ENCODE measurements around the gene RFTN1.

RFTN1 gene

GRCh38 chr3:16373341-16373946, 140.1 kb downstream of the RFTN1 start:
- DNase-seq: no peak

DNA sequence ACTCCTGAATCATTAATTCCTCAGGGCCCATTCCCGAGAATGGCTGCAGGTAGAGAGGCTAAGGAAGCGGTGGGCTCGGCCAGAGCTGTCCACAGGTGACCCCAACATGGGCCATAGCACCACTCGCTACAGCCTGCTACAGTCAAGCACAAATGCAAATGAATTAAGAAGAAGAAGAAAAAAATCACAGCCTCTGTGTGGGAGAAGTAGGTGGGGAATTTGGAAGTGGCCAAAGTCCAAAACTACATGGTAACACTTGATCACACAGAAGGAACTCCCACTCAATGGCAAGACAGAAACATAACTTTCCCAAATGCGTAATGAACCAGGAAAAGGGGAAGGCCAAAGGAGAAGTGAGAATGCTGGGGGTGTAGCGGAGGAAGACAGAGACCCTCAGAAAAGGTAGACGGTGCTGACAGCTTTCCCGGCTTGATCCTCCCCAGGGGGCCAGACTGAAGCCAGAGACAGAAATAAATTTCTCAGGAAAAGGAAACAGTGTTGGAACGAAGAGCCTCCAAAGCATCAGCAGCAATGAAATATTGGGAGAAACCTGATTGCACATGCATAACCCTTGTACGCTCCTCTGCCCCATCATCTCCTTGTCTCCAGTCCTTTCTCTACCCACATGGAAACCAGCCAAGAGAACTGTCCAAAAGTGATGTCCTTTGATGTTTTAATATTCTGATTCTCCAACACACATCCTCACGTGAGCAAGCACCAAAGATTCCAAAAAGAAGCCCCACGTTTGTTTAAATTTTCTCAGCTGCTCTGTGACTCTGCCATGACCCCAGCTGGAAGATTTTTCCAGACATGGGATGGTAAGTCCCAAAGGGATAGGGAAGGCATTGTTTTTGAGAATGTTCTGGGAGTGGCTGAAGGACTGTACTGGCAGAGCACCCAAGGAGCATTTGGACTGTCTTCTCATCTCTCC, 140.9 kb downstream of the RFTN1 start:
- no peak for DNase-seq

DNA sequence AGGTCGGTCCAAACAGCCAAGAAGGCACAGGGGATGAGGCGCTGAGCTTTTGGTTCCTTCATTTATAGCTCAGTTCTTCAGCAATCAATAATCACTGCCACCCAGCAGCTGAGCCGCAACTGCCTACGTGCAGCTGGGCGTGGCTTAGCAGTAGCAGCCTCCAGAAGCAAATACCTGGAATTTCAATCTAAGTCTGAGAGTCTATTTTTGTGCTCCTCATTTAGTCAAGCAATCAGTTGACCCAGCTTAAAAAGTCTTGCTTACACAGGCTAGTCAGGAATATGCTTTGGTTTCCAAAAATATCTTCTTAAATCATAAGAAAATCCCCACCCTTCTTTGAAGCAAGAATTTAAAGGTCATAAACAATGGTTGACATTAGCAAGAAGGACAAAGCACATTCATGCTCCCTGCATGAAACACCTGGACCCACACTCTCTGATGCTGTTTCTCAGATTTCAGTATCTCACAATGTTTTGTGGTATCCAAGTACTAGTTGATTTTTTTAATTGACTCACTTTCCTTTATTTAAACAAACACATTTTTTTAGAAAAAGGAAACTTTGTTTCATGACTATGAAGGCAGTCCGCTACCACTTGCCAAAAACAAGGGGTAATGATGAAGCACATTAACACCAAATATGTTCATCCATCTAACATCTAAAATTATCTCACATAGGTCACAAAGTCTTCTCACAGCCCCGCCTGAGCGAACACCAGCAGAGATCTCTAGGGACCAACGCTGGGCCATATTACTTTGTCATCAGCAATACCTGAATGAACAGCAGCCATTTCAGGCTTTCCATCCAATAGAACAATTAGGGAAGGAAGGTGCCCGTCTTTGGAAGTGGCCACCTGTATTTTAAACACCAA, 142.4 kb downstream of the RFTN1 start:
- DNase-seq: peak in 1 of 6 experiments; percentile 14

GRCh38 chr3:16370503-16370871, 143.0 kb downstream of the RFTN1 start:
- DNase-seq: no peak

DNA sequence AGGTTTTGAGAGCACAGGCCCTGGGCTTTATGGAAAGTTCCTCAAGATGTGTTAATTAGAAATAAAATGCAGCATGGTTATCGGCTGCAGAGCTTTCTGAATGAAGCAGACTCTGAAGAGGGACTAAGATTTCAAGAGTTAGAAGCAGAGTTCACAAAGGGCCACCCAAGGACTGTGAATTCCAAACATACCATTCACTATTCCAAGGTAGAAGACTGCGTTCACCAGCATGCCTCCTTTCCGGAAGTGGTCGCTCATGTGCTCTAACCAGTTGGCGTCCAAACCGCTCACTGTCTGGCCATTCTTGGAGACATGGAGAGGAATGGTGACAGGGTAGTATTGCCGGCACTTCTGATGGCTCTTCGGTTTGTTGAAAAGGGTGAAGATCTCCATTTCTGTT, 143.6 kb downstream of the RFTN1 start:
- no peak for DNase-seq

DNA sequence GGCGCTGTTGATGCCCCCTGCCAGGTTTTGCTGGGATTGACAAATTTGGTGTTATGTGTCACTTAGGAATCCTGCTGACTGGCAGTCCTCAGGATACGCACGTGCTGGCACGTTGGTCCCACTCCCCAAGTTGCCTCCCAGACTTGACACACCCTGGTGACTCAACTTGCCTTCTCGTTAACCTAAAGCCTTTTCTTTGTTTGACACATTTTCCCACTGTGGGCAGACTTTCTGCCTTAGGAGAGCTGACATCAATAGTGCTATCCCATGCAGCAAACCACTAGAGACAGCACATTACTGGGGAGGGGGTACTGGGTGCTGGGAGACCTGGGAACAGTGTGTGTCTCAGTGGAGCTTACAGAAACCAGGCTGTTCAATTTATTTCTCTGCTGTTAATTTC, 144.2 kb downstream of the RFTN1 start:
- no peak for DNase-seq

DNA sequence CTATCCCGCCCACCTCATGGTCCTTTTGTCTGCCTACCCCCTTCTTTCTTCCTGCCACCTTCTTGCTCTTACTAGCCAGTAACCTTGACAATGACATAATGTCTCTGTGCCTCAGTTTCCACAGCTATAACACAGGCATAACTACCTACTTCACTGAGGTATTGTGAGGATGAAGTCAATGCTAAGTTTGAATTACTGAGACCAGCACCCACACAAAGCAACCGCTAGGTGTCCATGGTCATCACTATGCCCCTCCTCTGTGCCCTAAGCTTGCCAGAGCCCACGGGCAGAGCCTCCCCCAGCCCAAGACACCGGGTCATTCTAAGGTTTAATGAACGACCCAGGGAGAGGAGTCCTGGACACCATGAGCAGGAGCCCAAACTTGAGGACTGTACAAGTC, 146.9 kb downstream of the RFTN1 start:
- DNase-seq: no peak

GRCh38 chr3:16365491-16366128, 147.9 kb downstream of the RFTN1 start:
- no peak for DNase-seq

- DNase-seq: no peak
Measured at GRCh38 chr3:16364963-16365362, 148.5 kb downstream of the RFTN1 start.

DNA sequence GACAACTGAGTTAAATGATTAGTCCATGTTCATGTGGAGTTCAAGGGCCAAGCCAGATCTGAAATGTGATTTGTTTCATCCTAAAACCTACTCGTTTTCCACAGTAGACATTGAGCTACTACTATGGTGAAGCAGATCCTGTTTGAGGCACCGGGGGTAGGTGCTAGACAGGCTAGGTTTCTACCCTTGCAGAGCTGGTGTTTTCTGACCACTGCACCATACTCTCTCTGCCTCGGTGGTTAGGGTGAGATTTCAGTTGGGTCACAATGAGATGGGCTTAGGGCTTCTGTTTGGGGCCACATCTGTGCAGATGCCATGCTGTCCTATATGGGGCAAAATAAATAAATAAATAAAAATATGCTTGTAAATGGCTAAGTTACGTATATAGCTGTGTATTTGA, 149.2 kb downstream of the RFTN1 start:
- no peak for DNase-seq

DNA sequence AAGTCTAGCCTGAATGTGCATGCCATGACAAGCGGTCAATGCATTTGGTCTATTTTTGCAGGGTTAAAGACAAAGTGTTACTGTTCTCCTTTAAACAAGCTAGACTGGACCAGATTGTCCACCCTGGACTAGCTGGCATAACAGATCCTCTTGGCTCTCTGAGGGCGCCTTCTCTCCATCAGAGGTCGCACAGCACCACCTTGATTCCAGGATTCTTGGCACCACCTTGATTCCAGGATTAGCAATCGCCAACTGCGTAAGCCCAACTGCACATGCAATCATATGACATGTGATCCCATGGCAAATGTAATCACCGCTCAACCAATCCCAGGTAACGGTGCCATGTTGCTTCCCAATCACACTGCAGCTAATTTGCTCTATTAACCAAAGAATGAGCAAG, 149.9 kb downstream of the RFTN1 start:
- DNase-seq: no peak

- no peak for DNase-seq
Measured at GRCh38 chr3:16362770-16363169, 150.7 kb downstream of the RFTN1 start.

DNA sequence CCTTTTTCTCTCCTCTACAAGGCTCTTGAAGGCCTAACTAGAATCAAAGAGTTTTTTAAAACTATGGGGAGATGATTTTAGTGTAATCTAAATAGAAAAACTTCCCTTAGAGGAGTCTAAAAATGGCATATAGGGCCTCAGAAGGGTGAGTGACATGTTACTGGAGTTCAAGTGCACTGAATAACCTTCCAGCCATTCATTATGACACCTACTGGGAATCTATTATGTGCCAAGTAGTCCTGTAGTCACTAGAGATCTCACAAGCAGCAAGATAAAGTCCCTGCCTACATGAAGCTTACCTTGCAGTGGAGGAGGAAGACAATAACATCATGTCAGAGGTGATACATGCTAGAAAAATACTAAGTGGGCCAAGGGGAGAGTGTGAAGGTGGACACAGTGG, 152.4 kb downstream of the RFTN1 start:
- no peak for DNase-seq

DNA sequence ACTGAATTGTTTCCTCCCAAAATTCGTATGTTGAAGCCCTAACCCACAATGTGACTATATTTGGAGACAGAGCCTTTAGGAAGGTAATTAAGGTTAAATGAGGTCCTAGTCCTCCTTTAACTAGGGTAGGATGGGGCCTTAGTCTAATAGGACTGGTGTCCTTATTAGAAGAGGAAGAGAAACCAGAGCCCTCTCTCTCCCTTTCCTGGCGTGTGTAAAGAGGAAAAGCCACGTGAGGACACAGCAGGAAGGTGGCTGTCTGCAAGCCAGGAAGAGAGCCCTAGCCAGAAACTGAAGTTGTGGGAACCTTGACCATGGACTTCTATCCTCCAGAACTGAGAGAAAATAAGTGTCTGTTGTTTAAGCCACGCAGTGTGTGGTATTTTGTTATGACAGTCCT, 154.2 kb downstream of the RFTN1 start:
- DNase-seq: no peak

- no peak for DNase-seq
Measured at GRCh38 chr3:16358336-16358735, 155.2 kb downstream of the RFTN1 start.

DNA sequence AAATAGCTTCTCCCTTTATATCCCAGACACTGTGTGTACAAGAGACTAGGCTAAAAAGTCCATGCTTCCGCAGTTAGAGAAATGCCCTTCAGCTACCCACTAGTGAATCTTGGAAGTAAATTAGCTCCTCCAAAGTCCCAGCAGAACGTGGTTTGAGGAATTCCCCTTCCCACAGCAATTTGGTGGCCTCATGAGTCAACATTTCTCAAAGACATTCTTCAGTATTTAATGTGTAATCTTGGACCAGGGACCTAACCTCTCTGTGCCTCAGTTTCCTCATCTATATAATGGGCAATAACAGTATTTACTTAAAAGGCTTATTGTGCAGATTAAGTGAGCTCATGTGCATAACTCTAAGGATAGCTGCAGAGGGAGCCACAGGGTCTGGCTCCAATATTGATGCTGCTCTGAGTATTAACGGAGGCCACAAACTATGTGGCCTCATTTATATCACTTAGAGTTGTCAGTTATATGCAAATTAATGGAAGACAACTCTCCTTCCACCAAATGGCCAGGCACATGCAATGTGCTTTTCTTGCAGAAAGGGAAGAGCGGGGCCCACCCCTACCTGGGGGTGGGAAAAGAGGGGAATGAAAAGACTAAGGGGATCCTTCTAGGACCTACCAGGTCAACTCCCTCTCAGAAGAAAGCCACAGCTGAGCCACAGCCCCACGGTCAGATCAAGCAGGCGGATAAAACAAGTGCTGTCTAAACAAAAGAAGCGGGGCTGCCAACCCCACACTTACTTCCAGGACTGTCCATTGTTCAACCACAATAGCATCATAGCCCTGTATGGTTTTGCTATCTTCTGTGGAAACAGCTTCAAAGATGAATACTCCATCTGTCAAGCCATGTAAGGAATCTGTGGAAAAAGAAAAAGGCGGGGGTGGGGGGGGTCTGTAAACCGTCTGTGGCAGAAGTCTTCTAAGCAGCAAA, 156.0 kb downstream of the RFTN1 start:
- no peak for DNase-seq

- DNase-seq: no peak
Measured at GRCh38 chr3:16355828-16356227, 157.7 kb downstream of the RFTN1 start.

GRCh38 chr3:16354291-16354690, 159.2 kb downstream of the RFTN1 start:
- no peak for DNase-seq

GRCh38 chr3:16352428-16352827, 161.1 kb downstream of the RFTN1 start:
- no peak for DNase-seq

- DNase-seq: no peak
Measured at GRCh38 chr3:16350597-16351318, 162.7 kb downstream of the RFTN1 start.

GRCh38 chr3:16349986-16350596, 163.4 kb downstream of the RFTN1 start:
- DNase-seq: no peak

Data from stimulated activated naive CD4-positive, alpha-beta T cell (primary cell).